AG04449 (cell line): ENCODE measurements around the gene GEMIN5.
"Not testable (repeated sequence)": the region's sequence is repeated elsewhere in the genome, so short reads cannot be mapped to it uniquely, and the experiment has no call there.

Source experiments
- CTCF ChIA-PET: fragments of 350-600 bp; formaldehyde crosslinking; extraction: SDS; loops from one replicate; lab custom pipeline; 2021; ENCODE audit warnings: antibody characterized with exemption; lab: Yijun Ruan, JAX
- POLR2A ChIA-PET: fragments of 400-600, 350-600 bp; formaldehyde crosslinking; extraction: SDS; loops from one replicate; lab custom pipeline; 2020; ENCODE audit warnings: antibody characterized with exemption, inconsistent platforms; lab: Yijun Ruan, JAX
- DNase-seq: peaks from one replicate; pipeline ENCODE4 v3.0.0-alpha.2; 2010; ENCODE audit warnings: low read depth, low spot score
- H3K4me3 ChIP-seq: 2 replicates; pipeline ENCODE4 v1.5.1; 2011; ENCODE audit warnings: low read depth, mild to moderate bottlenecking, control low read depth, low read length
- TF ChIP-seq, protein P1 (sequence below): IDR thresholded peaks from one replicate; pipeline ENCODE4 v1.5.1; 2011; ENCODE audit warnings: mild to moderate bottlenecking, moderate library complexity, low read length, control low read depth, inconsistent platforms; ENCODE audit not compliant: insufficient read depth; ENCODE audit errors: missing control alignments

The GEMIN5 gene

GRCh38 chr5:154934881-154935280, 3.1 kb downstream of the GEMIN5 start:
- TF ChIP-seq, protein P1, sequence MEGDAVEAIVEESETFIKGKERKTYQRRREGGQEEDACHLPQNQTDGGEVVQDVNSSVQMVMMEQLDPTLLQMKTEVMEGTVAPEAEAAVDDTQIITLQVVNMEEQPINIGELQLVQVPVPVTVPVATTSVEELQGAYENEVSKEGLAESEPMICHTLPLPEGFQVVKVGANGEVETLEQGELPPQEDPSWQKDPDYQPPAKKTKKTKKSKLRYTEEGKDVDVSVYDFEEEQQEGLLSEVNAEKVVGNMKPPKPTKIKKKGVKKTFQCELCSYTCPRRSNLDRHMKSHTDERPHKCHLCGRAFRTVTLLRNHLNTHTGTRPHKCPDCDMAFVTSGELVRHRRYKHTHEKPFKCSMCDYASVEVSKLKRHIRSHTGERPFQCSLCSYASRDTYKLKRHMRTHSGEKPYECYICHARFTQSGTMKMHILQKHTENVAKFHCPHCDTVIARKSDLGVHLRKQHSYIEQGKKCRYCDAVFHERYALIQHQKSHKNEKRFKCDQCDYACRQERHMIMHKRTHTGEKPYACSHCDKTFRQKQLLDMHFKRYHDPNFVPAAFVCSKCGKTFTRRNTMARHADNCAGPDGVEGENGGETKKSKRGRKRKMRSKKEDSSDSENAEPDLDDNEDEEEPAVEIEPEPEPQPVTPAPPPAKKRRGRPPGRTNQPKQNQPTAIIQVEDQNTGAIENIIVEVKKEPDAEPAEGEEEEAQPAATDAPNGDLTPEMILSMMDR = no peak
- ChIA-PET CTCF (no interaction called here), POLR2A (no interaction called here)
- DNase-seq = no peak
- H3K4me3 ChIP-seq = no peak overlapping the region

- no peak for DNase-seq
- POLR2A ChIA-PET = no interaction called here
- TF ChIP-seq, protein P1 = no peak
- CTCF ChIA-PET = no interaction called here
- H3K4me3 ChIP-seq = no peak overlapping the region
Measured at GRCh38 chr5:154933537-154933936, 4.5 kb downstream of the GEMIN5 start.

- H3K4me3 ChIP-seq = no peak overlapping the region
- ChIA-PET POLR2A (no interaction called here), CTCF (no interaction called here)
- TF ChIP-seq, protein P1 = no peak
- DNase-seq = no peak
Measured at GRCh38 chr5:154923441-154924430, 14.3 kb downstream of the GEMIN5 start.

GRCh38 chr5:154917757-154918156, 20.3 kb downstream of the GEMIN5 start:
- TF ChIP-seq, protein P1 = no peak
- DNase-seq = no peak
- H3K4me3 ChIP-seq = no peak overlapping the region
- ChIA-PET POLR2A (no interaction called here), CTCF (interaction anchor here (0.8 to 1.8 kb wide), 2 partner anchors 15 kb away, joined by 3 to 6 read pairs; no protein-coding TSS in a partner anchor)

DNA sequence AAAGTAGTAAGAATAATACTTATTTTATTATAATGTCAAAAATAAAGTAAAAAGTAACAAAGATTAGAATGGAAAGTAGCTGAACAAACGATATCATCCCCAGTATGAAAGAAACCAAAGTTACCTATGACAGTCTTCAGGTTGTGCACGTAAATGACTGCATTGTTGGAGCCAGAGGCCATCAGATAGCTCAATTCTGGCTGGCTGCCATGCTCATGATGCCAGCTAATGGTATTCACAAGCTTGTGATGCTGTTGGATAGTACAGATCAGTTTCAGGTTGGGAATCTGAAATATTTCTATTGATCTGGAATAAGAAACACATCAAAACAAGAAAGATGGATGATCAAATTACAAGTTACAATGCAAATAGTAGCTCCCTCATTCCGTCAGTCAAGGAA, 21.1 kb downstream of the GEMIN5 start:
- TF ChIP-seq, protein P1 = no peak
- CTCF ChIA-PET = interaction anchor here (1.8 kb wide), 1 partner anchor 14 kb away, joined by 6 read pairs; no protein-coding TSS in a partner anchor
- POLR2A ChIA-PET = no interaction called here
- no peak overlapping the region for H3K4me3 ChIP-seq
- no peak for DNase-seq

- CTCF ChIA-PET = interaction anchor here (0.8 kb wide), 1 partner anchor 21 kb away, joined by 3 read pairs; no protein-coding TSS in a partner anchor
- H3K4me3 ChIP-seq, DNase-seq, POLR2A ChIA-PET: not testable (repeated sequence)
Measured at GRCh38 chr5:154905601-154906000, 32.4 kb downstream of the GEMIN5 start.
